ENCODE data around the gene WDR70.
"Not testable (repeated sequence)": the region's sequence is repeated elsewhere in the genome, so short reads cannot be mapped to it uniquely, and the experiment has no call there.

WDR70 gene

DNA sequence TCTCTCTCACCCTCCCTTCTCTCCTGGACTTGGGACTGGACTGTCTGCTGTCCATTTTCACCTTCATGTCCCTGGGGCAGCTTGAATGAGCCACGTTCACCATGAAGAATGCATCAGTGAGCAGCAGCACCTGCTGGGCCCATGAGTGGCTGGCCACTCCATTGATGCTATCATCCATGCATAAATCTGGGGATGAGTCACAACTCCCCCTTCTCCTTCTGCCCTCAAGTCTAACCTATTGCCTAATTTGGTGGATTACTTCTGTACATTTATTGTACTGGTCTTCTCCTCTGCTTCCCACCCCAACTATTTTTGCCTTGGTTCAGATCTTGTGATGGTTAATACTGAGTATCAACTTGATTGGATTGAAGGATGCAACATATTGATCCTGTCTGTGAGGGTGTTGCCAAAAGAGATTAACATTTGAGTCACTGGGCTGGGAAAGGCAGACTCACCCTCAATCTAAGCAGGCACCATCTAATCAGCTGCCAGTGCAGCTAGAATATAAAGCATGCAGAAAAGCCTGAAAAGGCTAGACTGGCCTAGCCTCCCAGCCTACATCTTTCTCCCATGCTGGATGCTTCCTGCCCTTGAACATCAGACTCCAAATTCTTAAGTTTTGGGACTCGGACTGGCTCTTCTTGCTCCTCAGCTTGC lies 414.0 kb downstream of the WDR70 start:
- DNase-seq (ENCODE audit: low spot score), result peak; percentile 88
- peak; percentile 95 for FAIRE-seq

DNA sequence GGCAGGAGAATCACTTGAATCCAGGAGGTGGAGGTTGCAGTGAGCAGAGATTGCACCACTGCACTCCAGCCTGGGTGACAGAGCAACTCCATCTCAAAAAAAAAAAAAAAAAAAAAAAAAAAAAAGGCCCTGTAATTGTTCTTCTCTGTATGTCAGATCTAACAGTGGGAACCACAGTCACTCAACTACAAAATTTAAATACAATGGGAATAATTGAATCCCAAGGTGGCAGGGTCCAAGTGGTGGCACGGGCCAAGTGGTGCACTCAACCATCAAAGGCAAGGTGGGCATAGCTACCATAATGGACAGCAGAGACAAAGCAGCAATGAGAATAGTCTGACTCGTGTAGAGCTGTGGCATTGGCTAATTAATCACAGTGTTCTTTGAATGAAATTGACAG lies 416.2 kb downstream of the WDR70 start:
- not testable (repeated sequence) for FAIRE-seq; DNase-seq (ENCODE audit: low spot score)

DNA sequence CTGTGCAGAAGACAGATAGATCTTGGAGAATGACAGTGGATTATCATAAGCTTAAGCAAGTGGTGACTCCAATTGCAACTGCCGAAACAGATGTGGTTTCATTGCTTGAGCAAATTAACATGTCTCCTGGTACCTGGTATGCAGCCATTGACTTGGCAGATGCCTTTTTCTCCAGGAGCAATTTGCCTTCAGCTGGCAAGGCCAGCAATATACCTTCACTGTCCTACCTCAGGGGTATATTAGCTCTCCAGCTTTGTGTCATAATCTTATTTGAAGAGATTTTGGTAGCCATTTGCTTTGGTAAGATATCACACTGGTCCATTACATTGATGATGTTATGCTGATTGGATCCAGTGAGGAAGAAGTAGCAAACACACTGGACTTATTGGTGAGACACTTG lies 417.3 kb downstream of the WDR70 start:
- not testable (repeated sequence) for FAIRE-seq; DNase-seq (ENCODE audit: low spot score)

DNA sequence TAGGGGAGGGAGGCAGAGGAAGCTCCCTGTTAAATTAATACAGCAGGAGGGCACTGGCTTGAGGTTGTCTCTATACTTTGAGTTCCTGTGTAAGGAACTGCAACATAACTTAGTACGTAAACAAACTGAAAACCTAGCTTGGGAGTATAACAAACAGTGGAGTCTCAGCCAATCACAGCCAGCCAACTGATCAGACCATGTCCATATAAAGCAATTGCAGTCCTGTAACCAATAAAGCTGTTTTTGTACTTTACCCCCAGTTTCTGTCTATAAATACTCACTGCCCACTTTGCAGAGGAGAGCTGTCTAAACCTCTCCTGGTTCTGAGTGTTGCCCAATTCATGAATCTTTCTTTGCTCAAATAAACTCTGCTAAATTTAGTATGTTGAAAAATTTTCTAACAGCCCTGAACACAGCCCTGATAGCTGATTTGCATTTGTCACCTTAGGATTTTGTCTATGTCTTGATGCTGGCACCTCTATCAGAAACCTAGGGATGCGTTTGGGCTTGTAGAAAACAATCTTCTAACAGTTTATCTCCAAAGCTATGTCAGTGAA lies 420.8 kb downstream of the WDR70 start:
- no peak for DNase-seq (ENCODE audit: low spot score)
- FAIRE-seq, result no peak

DNA sequence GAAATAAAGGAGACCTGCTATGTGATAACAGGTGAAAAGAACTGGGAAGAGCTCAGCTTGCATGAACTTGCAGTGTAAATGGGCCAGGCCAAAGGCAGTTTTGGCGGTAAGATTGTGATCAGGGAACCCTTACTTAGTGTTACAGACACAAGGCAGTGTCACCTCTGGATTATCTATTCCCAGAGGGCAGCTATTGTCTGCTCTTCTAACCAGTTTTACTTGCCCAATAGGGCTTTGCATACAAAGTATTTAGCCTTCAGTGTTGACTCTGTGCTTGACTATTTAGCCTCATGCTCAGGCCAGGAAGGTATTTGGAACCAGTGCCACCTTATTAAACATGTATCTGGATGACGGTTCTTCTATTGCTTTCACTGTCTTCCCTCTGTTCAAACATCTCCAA lies 422.4 kb downstream of the WDR70 start:
- FAIRE-seq, result no peak

More for the DNA sequence above, 422.4 kb downstream of the WDR70 start:
- DNase-seq (ENCODE audit: low spot score), result no peak
